Measurements from ENCODE around the gene KHK. TPM values are rescaled to one million over a fixed set of nuclear protein-coding genes. Genes with fewer than 3 reads are reported as not detected.
A peak's percentile ranks its signal among the peaks of the same experiment; 100 is the strongest.

The KHK gene
- total and polyA plus RNA-seq, 12 donors, result 0.32 to 4.6 (median 2.2) TPM

GRCh38 chr2:27080603-27080936 is 6.0 kb upstream of the KHK start:
- peaks cover 4 to 68% (median 49%) of the 10 kb centered on the region in 9 donors for H3K4me1 ChIP-seq
- H3K27ac ChIP-seq, result peak overlapping the region in 8 of 10 donors; percentile 81 to 90 (median 86)
- 75 to 86% methylated on average over 14 of the region's 14 CpGs for WGBS, 2 donors
- intact Hi-C loops (cut with DNase I), result loop anchor here in 6 of 10 donors (2.0 to 10.0 kb wide), 5 partner anchors 46 to 120 kb away; partner anchors contain the start of gene TMEM214 (in 4 of the 6)
- H3K36me3 ChIP-seq, result peaks cover 0 to 13% (median 0%) of the 10 kb centered on the region in 9 donors
- no peaks in the 10 kb centered on the region for H3K27me3 ChIP-seq
- no peaks in the 10 kb centered on the region for H3K9me3 ChIP-seq
- DNase-seq (no peak), ATAC-seq (no peak)
- no peak for TF ChIP-seq CTCF (IDR thresholded peaks at IDR 0.05)
- peak overlapping the region in 9 of 10 donors; percentile 0 to 68 (median 63) for H3K4me3 ChIP-seq

- peaks cover 6 to 69% (median 53%) of the 10 kb centered on the region in 9 donors for H3K4me1 ChIP-seq
- no peak for ATAC-seq
- intact Hi-C loops (cut with DNase I), result loop anchor here in 6 of 10 donors (2.0 to 10.0 kb wide), 5 partner anchors 47 to 121 kb away; partner anchors contain the start of gene TMEM214 (in 4 of the 6)
- H3K36me3 ChIP-seq, result peaks cover 0 to 13% (median 0%) of the 10 kb centered on the region in 9 donors
- no peak for DNase-seq
- WGBS, 2 donors, result 89 to 91% methylated on average over 38 of the region's 38 CpGs
- no peak for TF ChIP-seq CTCF (IDR thresholded peaks at IDR 0.05)
- H3K4me3 ChIP-seq, result peak overlapping the region in 2 of 10 donors; percentile 64 to 68
- no peaks in the 10 kb centered on the region for H3K27me3 ChIP-seq
- peak overlapping the region in 9 of 10 donors; percentile 66 to 89 (median 79) for H3K27ac ChIP-seq
- no peaks in the 10 kb centered on the region for H3K9me3 ChIP-seq
These were observed 4.4 kb upstream of the KHK start for GRCh38 chr2:27081984-27082772.

- H3K27me3 ChIP-seq, result no peaks in the 10 kb centered on the region
- WGBS, 2 donors, result 84 to 88% methylated on average over 26 to 27 of the region's 27 CpGs
- ATAC-seq, result no peak
- intact Hi-C loops (cut with DNase I), result loop anchor here in 6 of 10 donors (5.0 to 10.0 kb wide), 4 partner anchors 48 to 121 kb away; partner anchors contain the start of gene TMEM214 (in 4 of the 6)
- H3K4me3 ChIP-seq, result peak overlapping the region in 1 of 10 donors; percentile 64
- H3K9me3 ChIP-seq, result no peaks in the 10 kb centered on the region
- peak overlapping the region in 1 of 10 donors; percentile 83 for H3K27ac ChIP-seq
- H3K36me3 ChIP-seq, result peaks cover 0 to 13% (median 0%) of the 10 kb centered on the region in 9 donors
- DNase-seq, result no peak
- H3K4me1 ChIP-seq, result peaks cover 10 to 68% (median 53%) of the 10 kb centered on the region in 9 donors
- no peak for TF ChIP-seq CTCF (IDR thresholded peaks at IDR 0.05)
These were observed 3.7 kb upstream of the KHK start for GRCh38 chr2:27082773-27083409.
